Mesendoderm (in vitro differentiated cells): ENCODE data around the gene HDAC5.
"Not testable (repeated sequence)": the region's sequence is repeated elsewhere in the genome, so short reads cannot be mapped to it uniquely, and the experiment has no call there.

ENCODE experiments used
- DNase-seq: peaks from one replicate; pipeline ENCODE4 v3.0.0; 2013
- H2AK5ac ChIP-seq: 2 replicates; pipeline ENCODE4 v1.6.1; 2013; ENCODE audit warnings: low read length, inconsistent platforms
- H2BK120ac ChIP-seq: 2 replicates; pipeline ENCODE4 v1.6.1; 2013; ENCODE audit warnings: low read depth, mild to moderate bottlenecking, low read length, moderate library complexity, mixed read lengths
- H2BK15ac ChIP-seq: replicated peaks from 2 replicates; pipeline ENCODE4 v1.6.1; 2013; ENCODE audit warnings: low read depth, mild to moderate bottlenecking, moderate library complexity
- H2BK5ac ChIP-seq: 2 replicates; pipeline ENCODE4 v1.6.1; 2013; ENCODE audit warnings: low read length, inconsistent platforms
- H3K18ac ChIP-seq: 2 replicates; pipeline ENCODE4 v1.6.1; 2013; ENCODE audit warnings: mild to moderate bottlenecking, low read length, mixed read lengths
- H3K23ac ChIP-seq: one replicate; pipeline ENCODE4 v1.6.1; 2013; ENCODE audit warnings: low read length
- H3K27ac ChIP-seq: 2 replicates; pipeline ENCODE4 v1.5.1; 2013; ENCODE audit warnings: low read depth, mild to moderate bottlenecking, inconsistent platforms, low read length, moderate library complexity
- H3K27me3 ChIP-seq: 2 replicates; pipeline ENCODE4 v1.6.1; 2013; ENCODE audit warnings: low read length, control low read depth, mild to moderate bottlenecking, inconsistent platforms; ENCODE audit not compliant: insufficient read depth, poor library complexity
- H3K36me3 ChIP-seq: 2 replicates; pipeline ENCODE4 v1.6.1; 2013; ENCODE audit warnings: low read length, inconsistent platforms; ENCODE audit not compliant: control insufficient read depth, insufficient read depth
- H3K4ac ChIP-seq: one replicate; pipeline ENCODE4 v1.6.1; 2013; ENCODE audit warnings: low read depth, mild to moderate bottlenecking, low read length, moderate library complexity
- H3K4me1 ChIP-seq: 2 replicates; pipeline ENCODE4 v1.6.1; 2013; ENCODE audit warnings: low read depth, low read length, inconsistent platforms; ENCODE audit not compliant: control insufficient read depth
- H3K4me2 ChIP-seq: 2 replicates; pipeline ENCODE4 v1.6.1; 2013; ENCODE audit warnings: low read length
- H3K4me3 ChIP-seq: 2 replicates; pipeline ENCODE4 v1.5.1; 2013; ENCODE audit warnings: mild to moderate bottlenecking, low read length
- H3K56ac ChIP-seq: one replicate; pipeline ENCODE4 v1.6.1; 2013; ENCODE audit warnings: low read length
- H3K79me1 ChIP-seq: 2 replicates; pipeline ENCODE4 v1.6.1; 2013; ENCODE audit warnings: low read length, inconsistent platforms
- H3K79me2 ChIP-seq: 2 replicates; pipeline ENCODE4 v1.6.1; 2013; ENCODE audit warnings: mild to moderate bottlenecking, low read length; ENCODE audit not compliant: control insufficient read depth, insufficient read depth
- H3K9ac ChIP-seq: 2 replicates; pipeline ENCODE4 v1.6.1; 2013; ENCODE audit warnings: low read length, inconsistent platforms
- H4K5ac ChIP-seq: one replicate; pipeline ENCODE4 v1.6.1; 2013; ENCODE audit warnings: low read length
- H4K8ac ChIP-seq: one replicate; pipeline ENCODE4 v1.6.1; 2013; ENCODE audit warnings: low read depth, mild to moderate bottlenecking, control low read depth, low read length, moderate library complexity
- WGBS: extraction: QIAGEN DNeasy Blood & Tissue Kit; methylation state at CpG from one replicate; pipeline ENCODE4 v1.1.7; 2013; ENCODE audit warnings: low lambda C conversion rate, missing lambda C conversion rate; ENCODE audit not compliant: insufficient coverage; ENCODE audit errors: extremely low coverage; 5-methylcytosine and 5-hydroxymethylcytosine counted together

The HDAC5 gene

DNA sequence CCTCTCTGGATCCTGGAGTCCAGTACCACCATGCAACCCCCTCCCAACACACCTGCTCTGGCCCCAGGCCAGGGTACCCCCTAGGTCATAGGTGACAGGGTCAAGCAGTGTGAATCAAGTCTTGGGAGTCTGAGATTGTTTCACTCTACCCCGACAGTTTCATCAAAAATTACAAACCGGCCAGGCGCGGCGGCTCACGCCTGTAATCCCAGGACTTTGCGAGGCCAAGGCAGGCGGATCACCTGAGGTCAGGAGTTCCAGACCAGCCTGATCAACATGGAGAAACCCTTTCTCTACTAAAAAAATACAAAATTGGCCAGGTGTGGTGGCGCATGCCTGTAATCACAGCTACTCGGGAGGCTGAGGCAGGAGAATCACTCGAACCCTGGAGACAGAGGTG, 3.2 kb downstream of the HDAC5 start:
- H3K36me3 ChIP-seq, H3K56ac ChIP-seq, H4K8ac ChIP-seq, H3K23ac ChIP-seq, H3K27ac ChIP-seq, H2BK5ac ChIP-seq, H3K18ac ChIP-seq, H3K9ac ChIP-seq, H3K4me3 ChIP-seq, H2BK15ac ChIP-seq, H3K27me3 ChIP-seq, DNase-seq, H2BK120ac ChIP-seq, H2AK5ac ChIP-seq, H3K4me2 ChIP-seq, H3K4ac ChIP-seq, H4K5ac ChIP-seq: not testable (repeated sequence)
- Histone ChIP-seq H3K79me2 (peaks cover 26% of the 10 kb centered on the region), H3K79me1 (peaks cover 28% of the 10 kb centered on the region), H3K4me1 (peaks cover 16% of the 10 kb centered on the region)
- no CpG with 5 or more reads among the region's 11 CpGs for WGBS

DNA sequence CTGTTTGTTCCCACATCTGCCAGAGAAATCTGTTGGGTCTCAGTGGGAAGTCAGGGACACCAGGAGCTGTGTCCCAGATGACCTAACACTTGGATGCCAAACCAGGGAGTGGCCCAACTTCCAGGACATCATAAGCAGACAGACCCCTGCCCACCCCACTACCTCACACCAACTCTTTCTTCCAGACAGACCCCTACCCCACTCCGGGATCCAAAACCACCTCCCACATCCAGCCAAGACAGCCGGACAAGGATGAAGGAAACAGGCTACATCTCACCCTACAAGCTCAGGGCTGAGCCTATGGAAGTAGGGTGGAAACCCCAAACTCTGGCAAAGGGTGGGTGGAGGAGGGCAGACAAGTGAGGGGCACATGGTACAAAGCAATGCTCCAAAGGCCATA, 3.6 kb downstream of the HDAC5 start:
- Histone ChIP-seq H3K79me1 (peaks cover 29% of the 10 kb centered on the region), H3K9ac (no peak overlapping the region), H3K4me3 (no peak overlapping the region), H3K56ac (no peak overlapping the region), H2BK5ac (no peak overlapping the region), H3K23ac (no peak overlapping the region), H2AK5ac (no peak overlapping the region), H2BK15ac (no peak overlapping the region), H4K8ac (no peak overlapping the region), H3K27ac (no peak overlapping the region), H3K4me1 (peaks cover 16% of the 10 kb centered on the region), H3K36me3 (no peaks in the 10 kb centered on the region), H2BK120ac (no peak overlapping the region), H4K5ac (no peak overlapping the region), H3K4ac (no peak overlapping the region), H3K18ac (no peak overlapping the region), H3K79me2 (peaks cover 26% of the 10 kb centered on the region), H3K4me2 (no peak overlapping the region), H3K27me3 (no peaks in the 10 kb centered on the region)
- no CpG with 5 or more reads among the region's 2 CpGs for WGBS
- no peak for DNase-seq

DNA sequence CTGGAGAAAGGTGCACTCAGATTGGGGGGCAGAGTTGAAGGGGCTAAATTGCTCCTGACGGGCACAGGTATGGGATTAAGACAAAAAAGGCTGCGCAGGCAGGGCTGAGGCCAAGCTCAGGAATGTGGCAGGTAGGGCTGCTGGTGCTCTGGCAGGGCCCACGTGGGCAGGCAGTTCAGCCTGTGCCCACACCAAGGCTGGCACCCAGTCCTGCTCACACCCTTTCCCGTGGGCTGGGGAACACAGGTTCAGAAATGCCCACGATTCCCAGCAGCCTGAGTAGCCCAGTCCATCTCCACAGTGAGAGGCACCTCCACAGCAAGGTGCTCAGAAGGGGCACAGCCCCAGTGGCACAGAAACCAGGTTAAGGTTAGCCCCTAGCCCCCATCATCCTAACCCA, 4.4 kb downstream of the HDAC5 start:
- no peak overlapping the region for H2BK5ac ChIP-seq
- no peak overlapping the region for H3K4ac ChIP-seq
- H3K27me3 ChIP-seq, result no peaks in the 10 kb centered on the region
- no peak overlapping the region for H3K23ac ChIP-seq
- H3K9ac ChIP-seq, result no peak overlapping the region
- no peak overlapping the region for H3K18ac ChIP-seq
- H3K79me1 ChIP-seq, result peaks cover 29% of the 10 kb centered on the region
- H3K4me1 ChIP-seq, result peaks cover 16% of the 10 kb centered on the region
- no peak overlapping the region for H3K4me2 ChIP-seq
- no CpG with 5 or more reads among the region's 5 CpGs for WGBS
- no peak for DNase-seq
- H3K4me3 ChIP-seq, result no peak overlapping the region
- no peak overlapping the region for H4K5ac ChIP-seq
- no peak overlapping the region for H4K8ac ChIP-seq
- no peak overlapping the region for H2BK120ac ChIP-seq
- no peak overlapping the region for H2BK15ac ChIP-seq
- H3K79me2 ChIP-seq, result peaks cover 26% of the 10 kb centered on the region
- no peak overlapping the region for H3K27ac ChIP-seq
- no peaks in the 10 kb centered on the region for H3K36me3 ChIP-seq
- H3K56ac ChIP-seq, result peak overlapping the region; percentile 45
- H2AK5ac ChIP-seq, result peak overlapping the region; percentile 46

DNA sequence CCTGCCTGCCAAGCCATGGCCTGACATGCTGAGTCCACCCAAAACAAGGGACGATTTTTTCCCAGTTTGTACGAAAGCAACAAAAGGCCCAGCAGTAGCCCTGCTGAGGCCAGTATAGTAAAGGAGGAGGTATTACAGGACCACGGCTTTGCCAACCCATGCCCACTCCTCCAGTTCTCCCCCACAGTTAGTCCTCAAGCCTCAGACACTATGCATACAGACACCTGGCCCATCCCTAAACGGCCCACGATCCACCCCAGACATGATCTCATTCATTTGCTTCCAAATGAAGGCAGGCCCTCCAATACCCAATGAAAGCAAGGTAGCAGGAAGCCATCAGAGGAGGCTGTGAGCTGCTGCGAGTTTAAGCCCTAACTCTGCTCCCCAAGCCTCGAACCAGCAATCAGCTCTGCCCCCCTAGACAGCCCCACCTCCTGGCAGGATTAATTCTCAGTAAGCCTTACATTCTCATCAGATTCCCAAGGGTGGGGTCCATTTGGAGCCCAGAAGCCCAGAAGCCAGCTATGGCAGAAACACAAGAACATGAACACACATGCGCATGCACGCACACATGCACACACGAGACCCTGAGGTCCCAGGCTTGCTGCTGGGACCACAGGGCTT, 4.9 kb downstream of the HDAC5 start:
- DNase-seq, result peak; percentile 61
- Histone ChIP-seq H3K4me1 (peaks cover 16% of the 10 kb centered on the region), H3K79me2 (peaks cover 28% of the 10 kb centered on the region), H3K23ac (no peak overlapping the region), H3K36me3 (no peaks in the 10 kb centered on the region), H3K4me3 (no peak overlapping the region), H3K4me2 (no peak overlapping the region), H3K56ac (peak overlapping the region; percentile 45), H4K5ac (no peak overlapping the region), H3K4ac (no peak overlapping the region), H2BK5ac (no peak overlapping the region), H2AK5ac (no peak overlapping the region), H2BK120ac (no peak overlapping the region), H4K8ac (no peak overlapping the region), H3K27me3 (no peaks in the 10 kb centered on the region), H3K9ac (no peak overlapping the region), H2BK15ac (no peak overlapping the region), H3K18ac (no peak overlapping the region), H3K27ac (no peak overlapping the region), H3K79me1 (peaks cover 31% of the 10 kb centered on the region)
- WGBS, result no CpG with 5 or more reads among the region's 10 CpGs

DNA sequence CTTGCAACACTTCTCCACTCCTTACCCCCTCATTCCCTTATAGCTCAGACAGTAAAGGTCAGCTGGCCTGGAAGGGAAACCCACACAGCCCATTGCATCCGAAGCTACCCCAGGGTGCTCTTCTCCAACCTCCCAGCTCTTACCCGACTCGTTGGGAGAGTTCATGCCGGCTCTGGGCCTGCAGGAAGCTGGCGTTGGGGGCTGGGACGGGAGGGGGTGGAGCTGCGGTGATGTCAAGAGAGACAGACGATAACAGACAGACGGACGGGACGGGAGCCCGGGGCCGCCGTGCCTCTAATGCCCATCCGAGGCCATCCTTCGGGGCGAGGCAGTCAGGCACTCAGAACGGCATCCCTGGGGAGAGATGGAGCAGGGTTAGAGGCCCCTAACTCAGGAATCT, 6.1 kb downstream of the HDAC5 start:
- Histone ChIP-seq H2BK120ac (no peak overlapping the region), H2AK5ac (no peak overlapping the region), H3K56ac (peak overlapping the region; percentile 46), H3K79me2 (peaks cover 27% of the 10 kb centered on the region), H3K23ac (no peak overlapping the region), H2BK15ac (no peak overlapping the region), H3K36me3 (no peaks in the 10 kb centered on the region), H3K79me1 (peaks cover 33% of the 10 kb centered on the region), H3K9ac (peak overlapping the region; percentile 15), H4K5ac (no peak overlapping the region), H3K4me2 (no peak overlapping the region), H3K4me3 (no peak overlapping the region), H3K4ac (no peak overlapping the region), H2BK5ac (no peak overlapping the region), H3K27ac (no peak overlapping the region), H3K4me1 (peaks cover 13% of the 10 kb centered on the region), H3K18ac (no peak overlapping the region), H4K8ac (no peak overlapping the region), H3K27me3 (no peaks in the 10 kb centered on the region)
- WGBS, result no CpG with 5 or more reads among the region's 18 CpGs
- no peak for DNase-seq
